ENCODE results near the gene CLK1. TPM values are rescaled to one million over a fixed set of nuclear protein-coding genes. Genes with fewer than 3 reads are reported as not detected.

Gene CLK1
- polyA plus RNA-seq, 4 donors = 76.0 to 281 (median 187) TPM

GRCh38 chr2:200811333-200812121 is 52.9 kb downstream of the CLK1 start, which contains the start of gene BZW1:
TSS of gene BZW1 (plus strand) at chr2:200811910. CDS start at chr2:200813218, 1,308 bp downstream.
- H3K4me1 ChIP-seq (ENCODE audit: control insufficient read depth in 3 of 3, insufficient read depth in 2 of 3, low read depth in 1 of 3, low read length in 2 of 3) = peaks cover 0 to 21% (median 3%) of the 10 kb centered on the region in 3 donors
- 0% methylated on average over 45 to 75 of the region's 75 CpGs for WGBS, 3 donors
- no peak for FAIRE-seq

GRCh38 chr2:200810998-200811332 is 53.5 kb downstream of the CLK1 start:
- peak overlapping the region; percentile 8 to 76 (median 50) for H3K4me3 ChIP-seq (ENCODE audit: low read depth in 1 of 3, low read length in 3 of 3)
- H3K36me3 ChIP-seq (ENCODE audit: control insufficient read depth in 3 of 3, insufficient read depth in 2 of 3, low read depth in 1 of 3, low read length in 3 of 3) = peaks cover 0 to 8% (median 3%) of the 10 kb centered on the region in 3 donors
- peak overlapping the region; percentile 69 to 85 (median 71) for H3K27ac ChIP-seq (ENCODE audit: low read depth in 1 of 3, low read length in 2 of 3)
- H3K4me1 ChIP-seq (ENCODE audit: control insufficient read depth in 3 of 3, insufficient read depth in 2 of 3, low read depth in 1 of 3, low read length in 2 of 3) = peaks cover 0 to 21% (median 3%) of the 10 kb centered on the region in 3 donors
- H3K27me3 ChIP-seq (ENCODE audit: control insufficient read depth in 3 of 3, insufficient read depth in 3 of 3, low read length in 3 of 3) = no peaks in the 10 kb centered on the region
- FAIRE-seq (no peak), DNase-seq (no peak)
- H3K9me3 ChIP-seq (ENCODE audit: control insufficient read depth in 2 of 2, insufficient read depth in 1 of 2, low read depth in 1 of 2, low read length in 1 of 2) = no peaks in the 10 kb centered on the region
- 3 to 4% (median 3%) methylated on average over 11 of the region's 11 CpGs for WGBS, 3 donors

More at GRCh38 chr2:200811333-200812121, 52.9 kb downstream of the CLK1 start, which contains the start of gene BZW1:
- Histone ChIP-seq H3K9me3 (ENCODE audit: control insufficient read depth in 2 of 2, insufficient read depth in 1 of 2, low read depth in 1 of 2, low read length in 1 of 2) (no peaks in the 10 kb centered on the region), H3K27me3 (ENCODE audit: control insufficient read depth in 3 of 3, insufficient read depth in 3 of 3, low read length in 3 of 3) (no peaks in the 10 kb centered on the region), H3K4me3 (ENCODE audit: low read depth in 1 of 3, low read length in 3 of 3) (peak within 1 kb of the TSS; percentile 58 to 99 (median 76)), H3K27ac (ENCODE audit: low read depth in 1 of 3, low read length in 2 of 3) (peak within 1 kb of the TSS; percentile 77 to 100 (median 94)), H3K36me3 (ENCODE audit: control insufficient read depth in 3 of 3, insufficient read depth in 2 of 3, low read depth in 1 of 3, low read length in 3 of 3) (peaks cover 3 to 8% (median 5%) of the 10 kb centered on the region in 3 donors)
- DNase-seq = peak; percentile 97 to 98

GRCh38 chr2:200810252-200810997 is 54.0 kb downstream of the CLK1 start:
- Histone ChIP-seq H3K27me3 (ENCODE audit: control insufficient read depth in 3 of 3, insufficient read depth in 3 of 3, low read length in 3 of 3) (no peaks in the 10 kb centered on the region), H3K27ac (ENCODE audit: low read depth in 1 of 3, low read length in 2 of 3) (peak overlapping the region; percentile 21 to 85 (median 71)), H3K4me1 (ENCODE audit: control insufficient read depth in 3 of 3, insufficient read depth in 2 of 3, low read depth in 1 of 3, low read length in 2 of 3) (peaks cover 0 to 21% (median 3%) of the 10 kb centered on the region in 3 donors), H3K9me3 (ENCODE audit: control insufficient read depth in 2 of 2, insufficient read depth in 1 of 2, low read depth in 1 of 2, low read length in 1 of 2) (no peaks in the 10 kb centered on the region), H3K36me3 (ENCODE audit: control insufficient read depth in 3 of 3, insufficient read depth in 2 of 3, low read depth in 1 of 3, low read length in 3 of 3) (peaks cover 0 to 6% (median 3%) of the 10 kb centered on the region in 3 donors), H3K4me3 (ENCODE audit: low read depth in 1 of 3, low read length in 3 of 3) (peak overlapping the region in 2 of 3 donors; percentile 50 to 76)
- 23 to 28% (median 27%) methylated on average over 6 of the region's 6 CpGs for WGBS, 3 donors
- FAIRE-seq = no peak
- DNase-seq = peak; percentile 11 to 21

- Histone ChIP-seq H3K4me1 (ENCODE audit: control insufficient read depth in 3 of 3, insufficient read depth in 2 of 3, low read depth in 1 of 3, low read length in 2 of 3) (peaks cover 0 to 21% (median 3%) of the 10 kb centered on the region in 3 donors), H3K4me3 (ENCODE audit: low read depth in 1 of 3, low read length in 3 of 3) (no peak overlapping the region), H3K27ac (ENCODE audit: low read depth in 1 of 3, low read length in 2 of 3) (peak overlapping the region in 1 of 3 donors; percentile 50), H3K9me3 (ENCODE audit: control insufficient read depth in 2 of 2, insufficient read depth in 1 of 2, low read depth in 1 of 2, low read length in 1 of 2) (no peaks in the 10 kb centered on the region), H3K27me3 (ENCODE audit: control insufficient read depth in 3 of 3, insufficient read depth in 3 of 3, low read length in 3 of 3) (no peaks in the 10 kb centered on the region), H3K36me3 (ENCODE audit: control insufficient read depth in 3 of 3, insufficient read depth in 2 of 3, low read depth in 1 of 3, low read length in 3 of 3) (peaks cover 0 to 4% (median 0%) of the 10 kb centered on the region in 3 donors)
- 75 to 80% (median 78%) methylated on average over 7 of the region's 7 CpGs for WGBS, 3 donors
- no peak for DNase-seq
- FAIRE-seq = no peak
Measured at GRCh38 chr2:200809506-200810251, 54.8 kb downstream of the CLK1 start.

Other genes with a start within 250 kb of the CLK1 start
- gene BZW1, start 52.7 kb downstream of the CLK1 start, polyA plus RNA-seq = 100 to 1,000 TPM in 1 of 4 donors, 10 to 100 TPM in 3; 50.8 to 138 (median 73.8) TPM
- gene PPIL3, start 24.4 kb upstream of the CLK1 start, polyA plus RNA-seq = 10 to 100 TPM; 14.1 to 62.8 (median 16.2) TPM
- 10 to 100 TPM; 17.6 to 33.2 (median 28.2) TPM for gene NIF3L1, start 24.7 kb upstream of the CLK1 start, polyA plus RNA-seq
- 10 to 100 TPM in 3 of 4 donors, 1 to 10 TPM in 1; 8.9 to 25.9 (median 11.4) TPM for gene ORC2, start 99.0 kb upstream of the CLK1 start, polyA plus RNA-seq
- gene HYCC2, start 207.0 kb upstream of the CLK1 start, polyA plus RNA-seq = 10 to 100 TPM in 1 of 4 donors, 1 to 10 TPM in 3; 3.8 to 10.4 (median 6.9) TPM
- 100 to 1,000 TPM in 3 of 4 donors, 10 to 100 TPM in 1; 81.3 to 174 (median 135) TPM for gene NDUFB3, start 207.3 kb upstream of the CLK1 start, polyA plus RNA-seq